ENCODE measurements around the gene HEXD. TPM values are rescaled to one million over a fixed set of nuclear protein-coding genes. Genes with fewer than 3 reads are reported as not detected.

HEXD gene
- total and polyA plus RNA-seq, 2 donors (not counting 3 experiments of a cell fraction or from before 2014, with no cell fraction given): 12.9 to 18.6 TPM

DNA sequence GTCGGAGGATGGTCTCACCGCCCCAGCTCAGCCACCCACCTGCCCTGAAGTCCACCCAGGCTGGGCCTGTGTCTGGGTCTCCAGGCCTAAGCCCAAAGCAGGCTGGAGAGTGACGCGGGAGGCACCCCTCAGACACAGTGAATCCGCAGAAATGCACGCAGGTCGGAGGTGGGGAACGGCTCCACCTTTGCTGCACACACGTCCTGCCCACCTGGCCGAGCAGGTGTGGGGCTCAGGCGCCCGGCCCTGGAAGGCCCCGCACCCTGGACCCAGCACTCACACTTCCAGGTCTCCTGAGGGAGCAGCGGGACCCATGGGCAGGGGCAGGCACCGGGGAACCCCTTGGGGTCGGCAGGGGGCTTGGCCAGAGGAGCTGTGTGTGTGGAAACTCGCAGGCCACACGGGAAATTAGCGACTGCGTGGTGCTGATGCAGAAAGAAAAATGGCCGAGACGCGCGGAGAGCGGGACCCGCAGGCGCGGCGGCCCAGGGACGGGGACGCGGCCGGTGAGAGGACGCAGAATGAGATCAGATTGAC, 21.8 kb downstream of the HEXD start:
- ChIA-PET CTCF (interaction anchor here (1.2 kb wide), 1 partner anchor 12 kb away, joined by 3 read pairs; no protein-coding TSS in a partner anchor), POLR2A (no interaction called here)
- no peak overlapping the region for H3K4me2 ChIP-seq (ENCODE audit: insufficient read depth, low read length)
- no peaks in the 10 kb centered on the region for H4K20me1 ChIP-seq (replicated peaks; ENCODE audit: control insufficient read depth, extremely low read depth, insufficient read depth, low read length)
- DNase-seq (ENCODE audit: low read depth, low spot score) (no peak), FAIRE-seq (no peak)
- no TSS peak for BruUV-seq (replicated peaks)
- no peak for TF ChIP-seq POLR2A (IDR thresholded peaks at IDR 0.05; ENCODE audit: low read depth, low read length)
- no peak for TF ChIP-seq MYC (IDR thresholded peaks at IDR 0.05; ENCODE audit: low read depth, low read length)
- TF ChIP-seq JUN (IDR thresholded peaks at IDR 0.05; ENCODE audit: borderline replicate concordance, insufficient read depth, insufficient read length, low read depth): no peak
- TF ChIP-seq EZH2 (IDR thresholded peaks at IDR 0.05; ENCODE audit: borderline replicate concordance, low read depth, low read length, severe bottlenecking): no peak
- no peak for TF ChIP-seq FOS (IDR thresholded peaks at IDR 0.05; ENCODE audit: borderline replicate concordance, insufficient read depth, low read length)
- TF ChIP-seq, protein P1, sequence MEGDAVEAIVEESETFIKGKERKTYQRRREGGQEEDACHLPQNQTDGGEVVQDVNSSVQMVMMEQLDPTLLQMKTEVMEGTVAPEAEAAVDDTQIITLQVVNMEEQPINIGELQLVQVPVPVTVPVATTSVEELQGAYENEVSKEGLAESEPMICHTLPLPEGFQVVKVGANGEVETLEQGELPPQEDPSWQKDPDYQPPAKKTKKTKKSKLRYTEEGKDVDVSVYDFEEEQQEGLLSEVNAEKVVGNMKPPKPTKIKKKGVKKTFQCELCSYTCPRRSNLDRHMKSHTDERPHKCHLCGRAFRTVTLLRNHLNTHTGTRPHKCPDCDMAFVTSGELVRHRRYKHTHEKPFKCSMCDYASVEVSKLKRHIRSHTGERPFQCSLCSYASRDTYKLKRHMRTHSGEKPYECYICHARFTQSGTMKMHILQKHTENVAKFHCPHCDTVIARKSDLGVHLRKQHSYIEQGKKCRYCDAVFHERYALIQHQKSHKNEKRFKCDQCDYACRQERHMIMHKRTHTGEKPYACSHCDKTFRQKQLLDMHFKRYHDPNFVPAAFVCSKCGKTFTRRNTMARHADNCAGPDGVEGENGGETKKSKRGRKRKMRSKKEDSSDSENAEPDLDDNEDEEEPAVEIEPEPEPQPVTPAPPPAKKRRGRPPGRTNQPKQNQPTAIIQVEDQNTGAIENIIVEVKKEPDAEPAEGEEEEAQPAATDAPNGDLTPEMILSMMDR (IDR thresholded peaks at IDR 0.05; ENCODE audit: extremely low read depth in 1 of 2, insufficient read depth in 1 of 2, low read depth in 1 of 2, low read length in 2 of 2): no peak
- TF ChIP-seq, protein P2, sequence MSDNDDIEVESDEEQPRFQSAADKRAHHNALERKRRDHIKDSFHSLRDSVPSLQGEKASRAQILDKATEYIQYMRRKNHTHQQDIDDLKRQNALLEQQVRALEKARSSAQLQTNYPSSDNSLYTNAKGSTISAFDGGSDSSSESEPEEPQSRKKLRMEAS (IDR thresholded peaks at IDR 0.05; ENCODE audit: insufficient read depth, insufficient read length): no peak
- no peak for TF ChIP-seq POLR2AphosphoS5 (IDR thresholded peaks at IDR 0.05; ENCODE audit: insufficient read depth, low read depth, low read length)
- dilution Hi-C loops (cut with MboI; ENCODE audit: extremely low pct_ligation_motif_present, low sequenced_read_pairs): no loop called here
- H3K4me3 ChIP-seq (replicated peaks in 1 of 3; ENCODE audit: insufficient read depth in 1 of 3, low read depth in 1 of 3, low read length in 3 of 3): no peak overlapping the region
- no peak overlapping the region for H2AFZ ChIP-seq (ENCODE audit: low read depth, low read length)
- H3K9me1 ChIP-seq (replicated peaks; ENCODE audit: control insufficient read depth, extremely low read depth, insufficient read depth, low read length): no peaks in the 10 kb centered on the region
- intact Hi-C loops (cut with micrococcal nuclease): no loop called here
- no peak overlapping the region for H3K27ac ChIP-seq (ENCODE audit: insufficient read depth, low read depth, low read length)
- no peaks in the 10 kb centered on the region for H3K4me1 ChIP-seq (ENCODE audit: control insufficient read depth, extremely low read depth, insufficient read depth, low read length)
- H3K79me2 ChIP-seq (ENCODE audit: control insufficient read depth, insufficient read depth, low read length): no peaks in the 10 kb centered on the region
- no peak overlapping the region for H3K9ac ChIP-seq (replicated peaks; ENCODE audit: extremely low read depth, insufficient read depth, low read length)
- peaks cover 0 to 13% of the 10 kb centered on the region in 2 experiments for H3K36me3 ChIP-seq (ENCODE audit: control insufficient read depth in 2 of 2, extremely low read depth in 1 of 2, insufficient read depth in 2 of 2, low read length in 2 of 2)
- H3K9me3 ChIP-seq (replicated peaks; ENCODE audit: control insufficient read depth, insufficient read depth, low read length): no peaks in the 10 kb centered on the region
- H3K27me3 ChIP-seq (ENCODE audit: control insufficient read depth in 2 of 2, insufficient read depth in 2 of 2, low read length in 2 of 2): no peaks in the 10 kb centered on the region

Measured in endothelial cell of umbilical vein (primary cell).